Stomach smooth muscle (tissue), 2 donors: Measurements from ENCODE around the gene SEMA5A.

ENCODE experiments used
- H3K27ac ChIP-seq: one replicate; pipeline ENCODE4 v1.7.0; 2013; ENCODE audit warnings: mild to moderate bottlenecking, low read length, inconsistent platforms
- H3K27me3 ChIP-seq, 2 donors: one replicate each; pipeline ENCODE4 v1.7.0; 2013; ENCODE audit warnings: low read length in 2 of 2; ENCODE audit not compliant: insufficient read depth in 2 of 2, control insufficient read depth in 1 of 2
- H3K36me3 ChIP-seq, 2 donors: one replicate each; pipeline ENCODE4 v1.7.0; 2013; ENCODE audit warnings: low read length in 2 of 2; ENCODE audit not compliant: control insufficient read depth in 2 of 2, insufficient read depth in 2 of 2
- H3K4me1 ChIP-seq: one replicate; pipeline ENCODE4 v1.7.0; 2013; ENCODE audit warnings: low read length; ENCODE audit not compliant: control insufficient read depth, insufficient read depth
- H3K4me3 ChIP-seq, 2 donors: one replicate each; pipeline ENCODE4 v1.7.0; 2013; ENCODE audit warnings: low read length in 2 of 2
- H3K9ac ChIP-seq, 2 donors: one replicate each; pipeline ENCODE4 v1.7.0; 2013; ENCODE audit warnings: low read length in 2 of 2, mild to moderate bottlenecking in 1 of 2
- H3K9me3 ChIP-seq, 2 donors: one replicate each; pipeline ENCODE4 v1.7.0; 2013; ENCODE audit warnings: low read length in 2 of 2; ENCODE audit not compliant: control insufficient read depth in 2 of 2
- donor health status: healthy.
- donor health status: Pancreatic carcinoma.

The SEMA5A gene

DNA sequence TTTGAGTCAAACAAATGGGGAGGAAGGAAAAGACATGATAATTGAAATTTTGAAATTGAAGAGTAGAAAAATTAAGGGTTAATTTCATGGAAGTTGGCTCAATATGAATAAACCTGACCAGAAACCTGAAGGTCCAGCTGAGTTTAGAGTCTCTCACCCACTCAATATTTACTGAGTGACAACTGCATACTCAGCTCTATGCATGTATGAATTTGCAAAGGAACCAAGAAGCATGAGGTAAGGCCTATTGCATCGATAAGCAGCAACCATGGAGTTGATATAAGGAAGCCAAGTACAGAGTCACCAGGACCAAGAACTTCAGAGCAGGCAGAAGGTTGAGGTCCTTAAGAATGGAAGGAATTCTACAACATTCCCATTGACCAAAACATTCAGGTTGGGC, 163.4 kb downstream of the SEMA5A start:
- H3K27ac ChIP-seq, result no peak overlapping the region
- H3K9me3 ChIP-seq, result no peaks in the 10 kb centered on the region
- no peaks in the 10 kb centered on the region for H3K36me3 ChIP-seq
- H3K27me3 ChIP-seq, result no peaks in the 10 kb centered on the region
- H3K9ac ChIP-seq, result no peak overlapping the region
- no peak overlapping the region for H3K4me3 ChIP-seq
- H3K4me1 ChIP-seq, result no peaks in the 10 kb centered on the region

DNA sequence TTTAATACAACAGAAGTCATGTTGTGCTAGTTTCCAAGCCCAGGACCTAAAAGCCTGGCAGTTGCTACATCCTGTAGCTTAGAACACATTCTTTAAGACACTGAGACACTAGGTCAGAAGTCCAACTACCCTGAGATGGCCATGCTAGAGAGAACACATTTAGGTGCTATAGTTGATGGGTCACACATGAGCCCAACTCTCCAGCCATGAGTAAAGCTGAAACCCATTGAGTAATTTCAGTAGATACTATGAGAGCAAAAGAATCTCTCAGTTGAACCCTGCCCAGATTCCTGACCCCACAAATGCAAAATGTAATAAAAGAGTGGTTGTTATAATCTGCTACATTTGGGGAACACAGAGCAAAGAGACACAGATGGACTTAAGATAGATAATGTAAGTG, 164.4 kb downstream of the SEMA5A start:
- no peak overlapping the region for H3K9ac ChIP-seq

DNA sequence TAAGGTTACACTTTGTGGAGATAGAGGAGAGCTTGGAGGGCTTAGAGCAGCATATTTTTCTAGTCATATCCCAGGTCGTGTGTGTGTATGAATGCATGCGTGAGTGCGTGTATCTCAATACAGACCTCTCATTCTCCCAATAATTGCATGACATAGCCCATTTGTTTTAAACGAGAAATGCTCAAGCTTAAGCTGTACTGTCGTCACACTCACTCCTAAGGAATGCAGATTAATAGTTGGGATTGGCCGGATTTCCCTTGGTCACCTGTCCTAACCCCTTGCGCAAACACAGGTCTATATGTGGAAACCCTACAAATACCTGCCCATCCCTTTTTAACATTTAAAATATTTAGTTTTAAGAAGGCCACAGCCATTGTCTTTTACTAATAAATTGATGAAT, 165.8 kb downstream of the SEMA5A start:
- H3K4me1 ChIP-seq, result no peaks in the 10 kb centered on the region
- no peaks in the 10 kb centered on the region for H3K9me3 ChIP-seq
- no peak overlapping the region for H3K9ac ChIP-seq
- H3K27ac ChIP-seq, result no peak overlapping the region
- H3K27me3 ChIP-seq, result no peaks in the 10 kb centered on the region
- H3K36me3 ChIP-seq, result no peaks in the 10 kb centered on the region
- H3K4me3 ChIP-seq, result no peak overlapping the region

More for the DNA sequence above, 164.4 kb downstream of the SEMA5A start:
- Histone ChIP-seq H3K27ac (no peak overlapping the region), H3K9me3 (no peaks in the 10 kb centered on the region), H3K4me3 (no peak overlapping the region), H3K36me3 (no peaks in the 10 kb centered on the region), H3K27me3 (no peaks in the 10 kb centered on the region), H3K4me1 (no peaks in the 10 kb centered on the region)

DNA sequence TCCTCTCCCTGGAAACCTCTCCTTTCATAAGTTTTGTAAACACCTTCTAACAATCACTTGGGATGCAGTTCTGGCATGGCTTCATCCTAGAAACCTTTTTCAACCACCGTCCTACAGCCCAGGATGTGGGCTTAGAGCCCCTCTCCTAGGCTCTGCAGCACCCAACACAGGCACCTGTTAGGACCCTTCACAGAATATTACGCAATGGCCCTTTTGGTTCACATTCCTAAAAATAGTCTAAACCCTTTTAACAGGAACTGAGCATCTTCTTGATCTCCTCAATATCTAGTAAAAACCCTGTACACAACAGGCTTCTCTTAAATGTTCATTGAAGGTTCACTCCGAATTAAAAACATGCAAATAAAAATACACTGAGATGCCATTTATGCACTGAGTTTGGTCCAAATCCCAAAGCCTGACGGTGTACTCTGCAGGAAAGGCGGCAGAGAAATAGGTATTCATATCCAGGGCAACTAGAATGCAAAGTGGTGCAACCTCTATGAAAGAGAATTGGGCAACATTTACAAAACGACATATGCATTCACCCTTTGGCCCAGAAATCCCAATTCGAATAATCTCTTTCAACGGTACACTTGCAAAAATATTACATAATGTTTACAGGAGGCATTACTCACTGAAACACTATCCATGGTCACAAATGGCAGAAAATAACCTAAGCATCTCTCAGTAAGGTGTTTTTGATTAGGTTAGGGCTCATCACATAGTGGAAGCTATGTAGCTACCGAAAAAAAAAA, 169.3 kb downstream of the SEMA5A start:
- H3K4me1 ChIP-seq, result no peaks in the 10 kb centered on the region
- H3K36me3 ChIP-seq, result no peaks in the 10 kb centered on the region
- no peak overlapping the region for H3K4me3 ChIP-seq
- H3K9ac ChIP-seq, result no peak overlapping the region
- no peaks in the 10 kb centered on the region for H3K27me3 ChIP-seq
- no peak overlapping the region for H3K27ac ChIP-seq
- no peaks in the 10 kb centered on the region for H3K9me3 ChIP-seq

DNA sequence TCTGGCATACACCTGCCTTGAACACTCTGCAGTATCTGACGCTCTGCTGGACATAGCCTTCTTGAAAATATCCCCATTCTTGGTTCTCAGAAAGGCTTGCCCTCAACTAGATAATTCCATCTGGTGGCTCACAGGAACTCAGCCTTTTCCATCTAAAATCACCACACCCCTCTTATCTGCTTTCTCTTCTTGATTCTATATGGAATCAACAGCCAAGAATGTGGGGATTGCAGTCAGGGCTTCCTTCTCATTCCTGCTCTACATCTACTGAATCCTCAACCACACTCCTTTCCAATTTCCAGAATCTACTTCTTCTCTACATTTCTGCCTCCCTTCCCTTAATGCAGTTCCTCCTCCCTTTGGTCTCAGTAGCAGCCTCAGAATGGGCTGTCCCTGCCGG, 170.1 kb downstream of the SEMA5A start:
- H3K36me3 ChIP-seq, result no peaks in the 10 kb centered on the region
- H3K9me3 ChIP-seq, result no peaks in the 10 kb centered on the region
- H3K4me3 ChIP-seq, result no peak overlapping the region
- no peaks in the 10 kb centered on the region for H3K4me1 ChIP-seq
- H3K9ac ChIP-seq, result no peak overlapping the region
- H3K27me3 ChIP-seq, result no peaks in the 10 kb centered on the region
- H3K27ac ChIP-seq, result no peak overlapping the region

DNA sequence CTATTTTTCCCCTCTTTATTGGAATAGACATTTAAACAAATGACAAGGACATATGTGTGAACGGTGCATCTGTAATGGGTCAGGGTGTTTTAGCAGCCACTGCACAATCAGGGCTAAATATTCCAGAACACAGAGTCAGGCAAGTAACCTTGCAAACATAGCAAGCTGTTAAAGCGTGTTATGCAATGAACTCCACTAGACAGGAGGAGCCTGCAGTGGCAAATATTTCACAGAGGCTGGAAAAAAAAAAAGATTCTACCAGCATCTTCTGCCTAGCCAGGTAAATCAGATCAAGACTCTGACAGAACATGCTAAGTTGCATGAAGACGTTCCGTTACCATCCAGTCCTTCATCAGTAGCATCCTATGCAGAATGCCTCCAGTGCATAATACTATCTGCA, 171.8 kb downstream of the SEMA5A start:
- no peak overlapping the region for H3K4me3 ChIP-seq
- no peaks in the 10 kb centered on the region for H3K27me3 ChIP-seq
- no peaks in the 10 kb centered on the region for H3K9me3 ChIP-seq
- no peak overlapping the region for H3K9ac ChIP-seq
- H3K36me3 ChIP-seq, result no peaks in the 10 kb centered on the region
- no peak overlapping the region for H3K27ac ChIP-seq
- no peaks in the 10 kb centered on the region for H3K4me1 ChIP-seq

DNA sequence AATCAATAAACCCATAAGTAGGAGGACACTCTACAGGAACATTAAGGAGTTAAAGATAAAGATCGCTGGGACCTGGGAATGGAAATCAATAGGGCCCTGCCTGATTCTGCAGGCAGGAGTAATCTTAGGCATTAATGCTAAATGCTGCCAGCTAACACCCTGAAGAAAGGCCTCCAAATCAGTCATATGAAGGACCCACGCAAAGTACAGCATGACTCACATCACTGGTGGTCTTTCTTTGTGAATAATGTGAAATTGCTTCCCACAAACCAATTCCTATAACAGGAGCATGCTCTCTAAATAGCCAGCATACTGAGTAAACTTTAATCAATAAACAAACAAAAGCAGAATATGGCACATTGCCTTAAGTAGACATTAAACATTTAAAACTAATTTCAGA, 172.3 kb downstream of the SEMA5A start:
- Histone ChIP-seq H3K27me3 (no peaks in the 10 kb centered on the region), H3K9me3 (no peaks in the 10 kb centered on the region), H3K4me3 (no peak overlapping the region), H3K27ac (no peak overlapping the region), H3K36me3 (no peaks in the 10 kb centered on the region), H3K9ac (no peak overlapping the region), H3K4me1 (no peaks in the 10 kb centered on the region)

DNA sequence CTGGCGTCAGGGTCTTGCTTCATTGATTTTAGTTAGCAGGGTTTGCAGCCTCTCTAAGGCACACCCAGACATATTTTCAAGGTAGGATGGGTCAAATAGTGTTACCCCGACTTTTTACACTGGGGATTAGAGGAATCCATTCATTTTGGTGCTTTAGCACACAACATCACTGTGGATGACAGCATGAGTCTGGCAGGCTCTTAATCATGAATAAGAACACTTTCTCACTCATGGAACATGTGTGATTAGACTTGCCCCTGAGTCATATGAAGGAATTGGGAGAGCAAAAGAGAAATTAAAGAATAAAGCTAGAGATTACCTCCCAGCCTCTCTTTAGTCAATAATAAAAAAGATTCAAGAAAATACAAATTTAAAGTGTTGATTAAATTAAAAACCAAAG, 175.6 kb downstream of the SEMA5A start:
- no peaks in the 10 kb centered on the region for H3K36me3 ChIP-seq
- no peak overlapping the region for H3K4me3 ChIP-seq
- H3K27me3 ChIP-seq, result no peaks in the 10 kb centered on the region
- H3K4me1 ChIP-seq, result no peaks in the 10 kb centered on the region
- H3K27ac ChIP-seq, result no peak overlapping the region
- no peak overlapping the region for H3K9ac ChIP-seq
- H3K9me3 ChIP-seq, result no peaks in the 10 kb centered on the region

DNA sequence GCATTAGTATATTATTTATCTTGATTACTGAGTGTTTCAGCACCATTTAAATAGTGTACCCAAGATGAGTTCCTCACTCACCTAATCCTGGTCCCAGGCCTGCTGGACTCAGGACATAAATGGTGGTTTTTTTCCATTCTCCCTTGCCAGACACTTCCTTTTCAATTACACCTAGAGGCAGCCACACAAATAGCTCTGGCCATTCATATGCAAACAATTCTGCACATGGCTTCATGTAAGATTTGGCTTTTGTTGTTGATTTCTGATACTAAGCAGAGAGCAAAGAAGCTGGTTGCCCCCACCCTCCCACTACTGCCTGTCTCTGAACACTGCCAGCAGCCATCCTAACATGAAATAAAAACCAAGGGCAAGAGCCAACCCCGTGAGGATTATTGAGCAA, 180.4 kb downstream of the SEMA5A start:
- H3K36me3 ChIP-seq, result no peaks in the 10 kb centered on the region
- H3K9ac ChIP-seq, result no peak overlapping the region
- no peaks in the 10 kb centered on the region for H3K9me3 ChIP-seq
- no peak overlapping the region for H3K4me3 ChIP-seq
- H3K4me1 ChIP-seq, result no peaks in the 10 kb centered on the region
- no peaks in the 10 kb centered on the region for H3K27me3 ChIP-seq
- H3K27ac ChIP-seq, result no peak overlapping the region

DNA sequence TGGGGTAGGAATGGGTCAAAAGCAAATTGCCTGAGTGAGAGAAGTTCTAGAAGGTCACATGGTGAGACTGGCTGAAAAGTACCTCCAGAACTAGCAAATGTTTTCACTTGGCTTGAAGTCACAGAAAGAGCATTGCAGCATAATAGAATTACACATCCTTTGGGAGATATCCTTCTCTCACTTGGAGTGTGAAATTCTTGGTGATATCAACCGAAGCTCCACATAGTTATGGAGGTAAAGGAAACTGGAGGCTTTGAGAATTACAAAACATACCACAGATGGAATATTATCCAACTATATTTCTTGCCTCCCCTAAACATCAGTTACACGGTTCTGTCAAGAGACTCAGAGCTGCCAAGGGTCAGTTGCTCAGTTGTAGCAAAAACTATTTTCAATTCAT, 182.4 kb downstream of the SEMA5A start:
- H3K4me1 ChIP-seq, result no peaks in the 10 kb centered on the region
- no peaks in the 10 kb centered on the region for H3K27me3 ChIP-seq
- H3K36me3 ChIP-seq, result no peaks in the 10 kb centered on the region
- H3K9me3 ChIP-seq, result no peaks in the 10 kb centered on the region
- no peak overlapping the region for H3K9ac ChIP-seq
- no peak overlapping the region for H3K4me3 ChIP-seq
- no peak overlapping the region for H3K27ac ChIP-seq

DNA sequence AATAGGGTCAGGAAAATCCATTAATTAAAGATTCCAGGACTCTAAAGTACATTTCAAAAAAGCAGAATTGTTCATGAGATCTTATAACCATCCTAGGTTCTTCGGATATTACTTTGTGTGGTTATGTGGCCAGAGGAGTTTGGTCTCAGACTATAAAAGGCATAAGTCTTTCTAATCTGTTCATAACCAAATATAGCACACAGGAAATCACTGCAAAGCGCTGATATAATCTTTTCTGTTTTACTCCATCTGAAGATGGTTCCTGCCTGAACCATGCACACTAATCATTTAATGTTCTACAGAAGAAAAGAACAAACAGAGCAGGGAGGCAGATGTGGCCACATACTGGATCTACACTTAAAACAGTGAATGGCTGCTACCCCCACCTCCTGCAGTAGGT, 182.8 kb downstream of the SEMA5A start:
- H3K36me3 ChIP-seq, result no peaks in the 10 kb centered on the region
- H3K27me3 ChIP-seq, result no peaks in the 10 kb centered on the region
- H3K9me3 ChIP-seq, result no peaks in the 10 kb centered on the region
- H3K9ac ChIP-seq, result no peak overlapping the region
- no peaks in the 10 kb centered on the region for H3K4me1 ChIP-seq
- H3K27ac ChIP-seq, result no peak overlapping the region
- H3K4me3 ChIP-seq, result no peak overlapping the region
